Central memory CD8-positive, alpha-beta T cell (primary cell): ENCODE measurements around the gene PLA2G15.

Source experiments
- ATAC-seq: fragments of 150-1000 bp; cut with Tn5 transposase; replicated peaks from 2 replicates; pipeline ENCODE4 v1.10.0; 2022; ENCODE audit warnings: mild to moderate bottlenecking, moderate FRiP score, moderate number of reproducible peaks; ENCODE audit not compliant: poor library complexity, severe bottlenecking; ENCODE audit errors: extremely low read depth
- DNase-seq, 2 donors: peaks; one replicate each; pipeline ENCODE4 v3.0.0; 2021; ENCODE audit warnings: low spot score in 2 of 2
- H3K27ac Mint-ChIP-seq: one replicate; pipeline ENCODE4 v1.8.0; 2022; ENCODE audit warnings: low read depth, mild to moderate bottlenecking, moderate library complexity, mixed read lengths
- H3K27me3 Mint-ChIP-seq: one replicate; pipeline ENCODE4 v1.8.0; 2022; ENCODE audit warnings: mixed read lengths
- H3K36me3 Mint-ChIP-seq: one replicate; pipeline ENCODE4 v1.8.0; 2022; ENCODE audit warnings: mild to moderate bottlenecking, moderate library complexity, mixed read lengths; ENCODE audit not compliant: insufficient read depth
- H3K4me1 Mint-ChIP-seq: one replicate; pipeline ENCODE4 v1.8.0; 2022; ENCODE audit warnings: mixed read lengths
- H3K4me3 Mint-ChIP-seq: one replicate; pipeline ENCODE4 v1.8.0; 2022; ENCODE audit warnings: mild to moderate bottlenecking, moderate library complexity, mixed read lengths
- H3K9me3 Mint-ChIP-seq: one replicate; pipeline ENCODE4 v1.8.0; 2022; ENCODE audit warnings: mixed read lengths

Gene PLA2G15, protein sequence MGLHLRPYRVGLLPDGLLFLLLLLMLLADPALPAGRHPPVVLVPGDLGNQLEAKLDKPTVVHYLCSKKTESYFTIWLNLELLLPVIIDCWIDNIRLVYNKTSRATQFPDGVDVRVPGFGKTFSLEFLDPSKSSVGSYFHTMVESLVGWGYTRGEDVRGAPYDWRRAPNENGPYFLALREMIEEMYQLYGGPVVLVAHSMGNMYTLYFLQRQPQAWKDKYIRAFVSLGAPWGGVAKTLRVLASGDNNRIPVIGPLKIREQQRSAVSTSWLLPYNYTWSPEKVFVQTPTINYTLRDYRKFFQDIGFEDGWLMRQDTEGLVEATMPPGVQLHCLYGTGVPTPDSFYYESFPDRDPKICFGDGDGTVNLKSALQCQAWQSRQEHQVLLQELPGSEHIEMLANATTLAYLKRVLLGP

DNA sequence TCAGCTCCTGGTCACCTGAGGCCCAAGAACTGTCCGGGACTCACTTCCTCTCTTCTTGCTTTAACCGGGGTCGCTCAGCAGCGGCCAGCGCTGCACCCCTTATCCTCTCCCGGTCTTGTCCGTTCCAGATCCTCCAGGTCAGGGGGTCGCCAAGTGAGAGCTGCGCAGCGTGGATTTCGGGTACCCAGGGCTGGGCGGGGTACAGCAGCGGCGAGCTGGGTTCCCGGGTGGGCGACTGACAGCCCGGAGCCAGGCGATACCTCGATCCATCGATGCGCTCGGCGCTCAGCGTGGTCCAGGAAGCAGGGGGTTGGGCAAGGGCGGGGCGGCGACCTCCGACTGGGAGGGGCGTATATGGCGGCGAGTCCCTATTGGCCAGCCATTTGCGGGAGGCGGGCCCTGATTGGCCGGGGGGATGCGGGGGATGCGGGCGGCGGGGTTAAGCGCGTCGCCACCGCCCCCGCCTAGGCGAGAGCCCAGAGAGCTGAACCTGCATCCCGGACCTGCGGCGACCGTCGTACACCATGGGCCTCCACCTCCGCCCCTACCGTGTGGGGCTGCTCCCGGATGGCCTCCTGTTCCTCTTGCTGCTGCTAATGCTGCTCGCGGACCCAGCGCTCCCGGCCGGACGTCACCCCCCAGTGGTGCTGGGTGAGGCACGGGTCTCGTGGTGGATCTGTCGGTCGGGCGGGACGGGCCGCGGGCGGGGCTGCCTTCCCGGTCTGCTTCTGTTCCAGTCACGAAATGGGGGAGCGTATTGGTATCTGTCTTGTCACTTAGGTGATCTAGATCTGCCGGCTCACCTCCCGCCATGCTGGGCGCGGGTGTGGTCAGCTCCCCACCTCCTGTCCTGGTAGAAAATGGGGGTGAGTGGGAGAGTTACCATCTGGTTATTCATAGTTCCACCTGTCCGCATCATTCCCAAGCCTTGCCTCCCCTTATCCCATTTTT, at the start of gene PLA2G15:
Gene PLA2G15 (plus strand): TSS at position 471 of the 951 bp plus-strand sequence. CDS start 54 bp downstream, at position 525.
- Mint-ChIP-seq H3K27me3 (no peaks in the 10 kb centered on the region), H3K4me3 (peak within 1 kb of the TSS; percentile 99), H3K4me1 (peaks cover 19% of the 10 kb centered on the region), H3K27ac (peak within 1 kb of the TSS; percentile 92), H3K9me3 (no peaks in the 10 kb centered on the region), H3K36me3 (peaks cover 23% of the 10 kb centered on the region)
- peak; percentile 95 for DNase-seq
- peak; percentile 97 for ATAC-seq

- peaks cover 32% of the 10 kb centered on the region for H3K36me3 Mint-ChIP-seq
- DNase-seq (no peak), ATAC-seq (no peak)
- no peaks in the 10 kb centered on the region for H3K9me3 Mint-ChIP-seq
- no peak overlapping the region for H3K4me3 Mint-ChIP-seq
- H3K4me1 Mint-ChIP-seq = peaks cover 11% of the 10 kb centered on the region
- no peaks in the 10 kb centered on the region for H3K27me3 Mint-ChIP-seq
- no peak overlapping the region for H3K27ac Mint-ChIP-seq
These were observed 47.9 kb upstream of the PLA2G15 start for GRCh38 chr16:68197250-68197649.

DNA sequence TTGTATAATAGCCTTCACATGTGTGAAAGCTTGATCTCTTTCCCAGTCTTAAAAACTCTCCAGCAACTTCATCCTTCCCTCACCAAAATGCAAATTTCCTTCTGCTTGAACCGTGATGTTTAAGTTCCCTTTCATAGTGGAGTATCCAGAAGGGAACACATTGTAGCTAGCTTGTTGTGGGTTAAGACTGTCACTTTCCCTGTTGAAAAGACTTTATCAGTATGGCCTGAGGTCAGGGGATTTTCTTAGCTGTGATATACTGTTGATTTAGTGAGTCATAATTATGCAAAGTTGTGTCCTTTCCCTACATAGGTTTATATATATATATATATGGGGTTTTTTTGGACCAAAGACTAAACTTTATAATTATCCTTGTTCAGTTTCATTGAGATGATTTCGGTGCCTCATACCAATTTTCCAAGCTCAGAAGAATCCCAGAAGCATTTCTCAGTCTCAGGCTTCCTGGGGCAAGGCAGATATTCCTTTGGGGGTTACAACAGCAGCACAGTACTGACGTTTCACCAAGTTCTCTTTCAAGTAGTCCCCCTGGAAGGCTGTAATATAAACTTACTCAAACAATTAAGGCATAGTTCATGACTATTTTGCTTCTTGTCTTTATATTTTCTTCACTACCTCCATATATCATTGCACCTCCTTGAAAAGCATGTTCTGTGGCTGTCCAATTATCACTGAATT, 44.9 kb upstream of the PLA2G15 start:
- Mint-ChIP-seq H3K27ac (no peak overlapping the region), H3K9me3 (no peaks in the 10 kb centered on the region), H3K4me3 (no peak overlapping the region), H3K36me3 (peaks cover 33% of the 10 kb centered on the region), H3K4me1 (peaks cover 13% of the 10 kb centered on the region), H3K27me3 (no peaks in the 10 kb centered on the region)
- ATAC-seq = peak; percentile 49
- no peak for DNase-seq

- ATAC-seq = no peak
- no peaks in the 10 kb centered on the region for H3K9me3 Mint-ChIP-seq
- H3K27ac Mint-ChIP-seq = peak overlapping the region; percentile 51
- H3K4me1 Mint-ChIP-seq = peaks cover 13% of the 10 kb centered on the region
- no peak overlapping the region for H3K4me3 Mint-ChIP-seq
- H3K27me3 Mint-ChIP-seq = no peaks in the 10 kb centered on the region
- peaks cover 29% of the 10 kb centered on the region for H3K36me3 Mint-ChIP-seq
- no peak for DNase-seq
These were observed 43.1 kb upstream of the PLA2G15 start for GRCh38 chr16:68202091-68202519.

DNA sequence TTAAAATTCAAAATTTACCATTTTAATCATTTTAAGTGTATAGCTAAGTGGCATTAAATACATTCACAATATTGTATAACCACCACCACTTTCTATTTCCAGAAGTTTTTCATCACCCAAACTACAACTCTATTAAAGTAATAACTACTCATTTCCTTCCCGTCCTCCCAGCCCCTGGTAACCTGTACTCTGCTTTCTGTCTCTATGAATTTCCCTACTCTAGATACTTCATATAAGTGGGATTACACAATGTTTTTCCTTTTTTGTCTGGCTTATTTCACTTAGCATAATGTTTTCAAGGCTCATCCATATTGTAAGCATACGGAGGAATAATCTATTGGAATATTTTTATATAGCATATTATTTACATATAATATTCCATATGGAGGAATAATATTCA, 38.9 kb upstream of the PLA2G15 start:
- Mint-ChIP-seq H3K27me3 (no peaks in the 10 kb centered on the region), H3K4me1 (peaks cover 22% of the 10 kb centered on the region), H3K9me3 (no peaks in the 10 kb centered on the region), H3K36me3 (peaks cover 26% of the 10 kb centered on the region), H3K27ac (peak overlapping the region; percentile 59), H3K4me3 (no peak overlapping the region)
- DNase-seq (no peak), ATAC-seq (no peak)

DNA sequence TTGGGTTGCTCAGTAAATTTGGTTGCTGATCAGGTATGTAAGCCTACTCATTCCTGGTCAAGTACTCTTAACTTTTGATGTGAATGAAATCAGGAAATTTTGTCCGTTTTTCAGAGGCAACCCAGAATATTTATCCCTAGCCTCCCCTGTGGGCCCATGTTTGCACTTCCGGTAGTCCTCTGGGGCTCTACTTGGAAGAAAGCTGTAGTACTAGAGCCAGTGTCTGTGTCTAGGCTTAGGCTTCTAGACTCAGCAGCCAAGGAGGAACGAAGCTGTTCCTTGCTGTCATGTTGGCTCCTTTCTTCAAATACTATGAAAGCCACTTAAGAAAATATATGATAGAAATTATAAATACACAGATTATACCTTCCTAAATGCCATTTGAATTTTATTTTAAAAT, 30.4 kb upstream of the PLA2G15 start:
- Mint-ChIP-seq H3K36me3 (peaks cover 36% of the 10 kb centered on the region), H3K4me1 (peaks cover 17% of the 10 kb centered on the region), H3K27ac (peak overlapping the region; percentile 41), H3K4me3 (no peak overlapping the region), H3K9me3 (no peaks in the 10 kb centered on the region), H3K27me3 (no peaks in the 10 kb centered on the region)
- ATAC-seq = no peak
- no peak for DNase-seq

- ATAC-seq (no peak), DNase-seq (no peak)
- Mint-ChIP-seq H3K36me3 (peaks cover 36% of the 10 kb centered on the region), H3K9me3 (no peaks in the 10 kb centered on the region), H3K4me1 (peaks cover 17% of the 10 kb centered on the region), H3K27me3 (no peaks in the 10 kb centered on the region), H3K4me3 (no peak overlapping the region), H3K27ac (peak overlapping the region; percentile 1)
These were observed 29.9 kb upstream of the PLA2G15 start for GRCh38 chr16:68215302-68215701.

GRCh38 chr16:68216240-68216639, 28.9 kb upstream of the PLA2G15 start:
- H3K4me1 Mint-ChIP-seq = peaks cover 10% of the 10 kb centered on the region
- peaks cover 35% of the 10 kb centered on the region for H3K36me3 Mint-ChIP-seq

GRCh38 chr16:68217506-68217905, 27.7 kb upstream of the PLA2G15 start:
- Mint-ChIP-seq H3K27me3 (no peaks in the 10 kb centered on the region), H3K9me3 (no peaks in the 10 kb centered on the region), H3K36me3 (peaks cover 39% of the 10 kb centered on the region), H3K27ac (no peak overlapping the region), H3K4me3 (no peak overlapping the region), H3K4me1 (peaks cover 6% of the 10 kb centered on the region)
- no peak for ATAC-seq
- DNase-seq = no peak

More at GRCh38 chr16:68216240-68216639, 28.9 kb upstream of the PLA2G15 start:
- Mint-ChIP-seq H3K27me3 (no peaks in the 10 kb centered on the region), H3K4me3 (no peak overlapping the region), H3K27ac (no peak overlapping the region), H3K9me3 (no peaks in the 10 kb centered on the region)
- ATAC-seq = no peak
- DNase-seq = no peak

- Mint-ChIP-seq H3K36me3 (peaks cover 49% of the 10 kb centered on the region), H3K4me1 (peaks cover 6% of the 10 kb centered on the region), H3K4me3 (no peak overlapping the region), H3K27me3 (no peaks in the 10 kb centered on the region), H3K9me3 (no peaks in the 10 kb centered on the region), H3K27ac (no peak overlapping the region)
- DNase-seq (no peak), ATAC-seq (no peak)
These were observed 25.3 kb upstream of the PLA2G15 start for GRCh38 chr16:68219725-68220351.

DNA sequence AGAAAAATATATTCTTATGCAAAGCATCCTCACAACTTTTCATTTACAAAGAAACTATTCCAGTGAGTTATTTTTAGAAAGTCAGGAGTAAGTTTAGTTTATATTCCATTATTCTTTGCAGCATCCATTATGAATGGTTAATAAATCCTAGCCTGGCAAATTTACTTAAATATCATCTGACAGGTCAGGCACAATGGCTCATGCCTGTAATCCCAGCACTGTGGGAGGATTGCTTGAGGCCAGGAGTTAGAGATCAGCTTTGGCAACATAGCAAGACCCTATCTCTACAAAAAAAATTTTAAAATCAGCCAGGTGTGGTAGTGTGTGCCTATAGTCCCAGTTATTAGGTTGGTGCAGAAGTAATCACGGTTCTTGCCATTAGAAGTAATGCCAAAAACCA, 22.1 kb upstream of the PLA2G15 start:
- no peak overlapping the region for H3K4me3 Mint-ChIP-seq

GRCh38 chr16:68226116-68226515, 19.1 kb upstream of the PLA2G15 start:
- DNase-seq (no peak), ATAC-seq (no peak)
- peaks cover 43% of the 10 kb centered on the region for H3K36me3 Mint-ChIP-seq
- H3K4me3 Mint-ChIP-seq = no peak overlapping the region
- peaks cover 6% of the 10 kb centered on the region for H3K4me1 Mint-ChIP-seq
- H3K27me3 Mint-ChIP-seq = no peaks in the 10 kb centered on the region
- H3K27ac Mint-ChIP-seq = no peak overlapping the region
- no peaks in the 10 kb centered on the region for H3K9me3 Mint-ChIP-seq

More for the DNA sequence above, 22.1 kb upstream of the PLA2G15 start:
- Mint-ChIP-seq H3K4me1 (peaks cover 6% of the 10 kb centered on the region), H3K27me3 (no peaks in the 10 kb centered on the region), H3K9me3 (no peaks in the 10 kb centered on the region), H3K36me3 (peaks cover 43% of the 10 kb centered on the region), H3K27ac (peak overlapping the region; percentile 46)
- DNase-seq (no peak), ATAC-seq (no peak)
